Measurements from ENCODE around the gene CTU1. TPM values are rescaled to one million over a fixed set of nuclear protein-coding genes. Genes with fewer than 3 reads are reported as not detected.

The CTU1 gene
- total RNA-seq, 2 donors from 2014 or later: 4.1 to 4.6 TPM

GRCh38 chr19:51079481-51080110 is 28.6 kb downstream of the CTU1 start:
- no peak for DNase-seq
- H3K9me3 ChIP-seq (ENCODE audit: control insufficient read depth, low read length, poor library complexity, severe bottlenecking): no peaks in the 10 kb centered on the region
- H3K4me1 Mint-ChIP-seq: peaks cover 17% of the 10 kb centered on the region
- H3K36me3 Mint-ChIP-seq (ENCODE audit: low read depth): peaks cover 16% of the 10 kb centered on the region
- peaks cover 33% of the 10 kb centered on the region for H3K27me3 Mint-ChIP-seq
- H3K27ac Mint-ChIP-seq: no peak overlapping the region
- H3K4me3 Mint-ChIP-seq: no peak overlapping the region
- ATAC-seq: no peak

DNA sequence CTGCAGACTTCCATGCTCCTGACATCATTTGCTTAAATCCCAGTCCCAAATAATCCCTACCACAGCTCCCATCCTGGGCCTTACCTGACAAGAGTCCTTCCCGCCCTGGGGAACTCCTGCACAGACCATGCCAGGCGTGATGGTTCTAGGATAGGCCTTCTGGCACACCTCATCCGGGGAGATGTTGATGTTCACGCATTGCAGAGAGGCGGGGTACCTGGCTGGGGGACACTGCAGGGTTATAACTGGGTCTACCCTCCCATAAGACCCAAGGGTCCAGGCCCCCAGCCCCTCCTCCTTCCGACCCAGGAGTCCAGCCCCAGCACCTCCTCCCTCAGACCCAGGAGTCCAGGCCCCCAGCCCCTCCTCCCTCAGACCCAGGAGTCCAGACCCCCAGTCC is 29.5 kb downstream of the CTU1 start:
- Mint-ChIP-seq H3K27ac (no peak overlapping the region), H3K4me1 (peaks cover 15% of the 10 kb centered on the region), H3K4me3 (no peak overlapping the region), H3K27me3 (peaks cover 28% of the 10 kb centered on the region), H3K36me3 (ENCODE audit: low read depth) (peaks cover 12% of the 10 kb centered on the region)
- no peak for ATAC-seq
- no peaks in the 10 kb centered on the region for H3K9me3 ChIP-seq (ENCODE audit: control insufficient read depth, low read length, poor library complexity, severe bottlenecking)
- DNase-seq: no peak

DNA sequence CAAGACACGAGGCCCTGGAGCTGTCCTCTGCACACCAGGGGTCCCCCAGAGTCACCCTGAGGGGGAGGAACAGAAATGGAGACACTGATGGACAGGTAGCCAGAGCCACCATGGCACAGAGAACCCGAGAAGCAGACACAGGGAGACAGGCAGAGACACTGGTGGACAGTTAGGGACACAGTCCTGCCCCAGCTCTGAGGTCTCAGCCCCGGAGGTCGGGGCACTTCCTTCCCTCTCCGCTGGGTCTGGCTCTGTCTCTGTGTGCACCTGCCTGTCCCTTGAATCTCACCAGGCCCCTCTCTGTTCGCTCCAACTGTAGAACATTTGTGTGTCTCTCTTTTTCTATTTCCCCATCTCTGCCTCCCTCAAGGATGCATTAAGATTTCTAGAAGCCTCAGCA is 30.1 kb downstream of the CTU1 start:
- ATAC-seq: no peak
- peaks cover 10% of the 10 kb centered on the region for H3K4me1 Mint-ChIP-seq
- DNase-seq: no peak
- H3K27me3 Mint-ChIP-seq: peaks cover 22% of the 10 kb centered on the region
- peaks cover 6% of the 10 kb centered on the region for H3K36me3 Mint-ChIP-seq (ENCODE audit: low read depth)
- no peak overlapping the region for H3K27ac Mint-ChIP-seq
- no peak overlapping the region for H3K4me3 Mint-ChIP-seq
- no peaks in the 10 kb centered on the region for H3K9me3 ChIP-seq (ENCODE audit: control insufficient read depth, low read length, poor library complexity, severe bottlenecking)

- no peak for DNase-seq
- H3K27me3 Mint-ChIP-seq: peaks cover 13% of the 10 kb centered on the region
- H3K36me3 Mint-ChIP-seq (ENCODE audit: low read depth): peaks cover 5% of the 10 kb centered on the region
- no peak for ATAC-seq
- H3K27ac Mint-ChIP-seq: no peak overlapping the region
- no peaks in the 10 kb centered on the region for H3K9me3 ChIP-seq (ENCODE audit: control insufficient read depth, low read length, poor library complexity, severe bottlenecking)
- peaks cover 3% of the 10 kb centered on the region for H3K4me1 Mint-ChIP-seq
- no peak overlapping the region for H3K4me3 Mint-ChIP-seq
These were observed 31.5 kb downstream of the CTU1 start for GRCh38 chr19:51076631-51077213.

- Mint-ChIP-seq H3K4me1 (peaks cover 3% of the 10 kb centered on the region), H3K27me3 (peaks cover 13% of the 10 kb centered on the region), H3K36me3 (ENCODE audit: low read depth) (peaks cover 5% of the 10 kb centered on the region), H3K27ac (no peak overlapping the region), H3K4me3 (no peak overlapping the region)
- DNase-seq: no peak
- no peaks in the 10 kb centered on the region for H3K9me3 ChIP-seq (ENCODE audit: control insufficient read depth, low read length, poor library complexity, severe bottlenecking)
- ATAC-seq: no peak
These were observed 32.2 kb downstream of the CTU1 start for GRCh38 chr19:51075998-51076397.

- no peak overlapping the region for H3K4me3 Mint-ChIP-seq
- ATAC-seq (no peak), DNase-seq (no peak)
- H3K4me1 Mint-ChIP-seq: no peaks in the 10 kb centered on the region
- no peak overlapping the region for H3K27ac Mint-ChIP-seq
- H3K27me3 Mint-ChIP-seq: peaks cover 7% of the 10 kb centered on the region
- peaks cover 7% of the 10 kb centered on the region for H3K36me3 Mint-ChIP-seq (ENCODE audit: low read depth)
- H3K9me3 ChIP-seq (ENCODE audit: control insufficient read depth, low read length, poor library complexity, severe bottlenecking): no peaks in the 10 kb centered on the region
These were observed 37.2 kb downstream of the CTU1 start for GRCh38 chr19:51071095-51071405.

- no peak for DNase-seq
- Mint-ChIP-seq H3K27ac (no peak overlapping the region), H3K36me3 (ENCODE audit: low read depth) (peaks cover 7% of the 10 kb centered on the region), H3K4me3 (no peak overlapping the region), H3K4me1 (no peaks in the 10 kb centered on the region), H3K27me3 (peaks cover 10% of the 10 kb centered on the region)
- no peaks in the 10 kb centered on the region for H3K9me3 ChIP-seq (ENCODE audit: control insufficient read depth, low read length, poor library complexity, severe bottlenecking)
- ATAC-seq: no peak
These were observed 37.7 kb downstream of the CTU1 start for GRCh38 chr19:51070334-51071094.

DNA sequence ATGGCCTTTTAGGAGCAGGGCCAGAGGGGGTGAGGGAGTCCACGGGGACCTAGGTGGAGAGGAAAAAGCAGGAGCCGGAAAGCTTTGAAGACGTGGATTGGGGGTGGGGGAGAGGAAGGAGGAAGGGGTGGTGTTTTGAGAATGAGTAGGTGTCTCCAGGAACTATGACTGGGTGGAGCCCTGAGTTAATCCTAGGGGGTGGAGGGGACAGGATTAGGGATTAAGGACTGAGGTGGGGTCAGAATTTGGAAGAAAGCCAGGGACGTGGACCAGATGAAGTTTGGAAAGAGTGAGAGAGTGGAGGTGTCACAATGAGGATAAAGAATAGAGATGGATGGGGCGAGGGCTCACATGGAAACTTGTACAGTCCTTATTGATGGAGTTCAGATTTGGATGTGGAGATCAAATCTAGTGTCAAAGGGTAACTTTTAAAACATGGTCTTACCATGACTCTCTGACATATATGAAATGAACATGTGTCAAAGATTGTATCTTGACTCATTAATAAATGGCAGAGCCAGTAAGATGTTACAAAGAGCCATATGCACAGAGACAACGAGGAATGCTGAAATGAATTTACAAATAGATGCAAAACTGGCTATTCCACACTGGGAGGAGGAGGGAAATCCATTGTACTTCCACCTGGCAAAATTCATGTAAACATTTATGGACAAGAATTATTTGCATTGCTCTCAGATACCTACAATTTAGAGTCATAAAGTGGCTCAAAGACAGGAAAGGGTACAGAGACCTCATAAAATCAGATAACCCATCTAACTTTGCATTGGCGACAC is 41.6 kb downstream of the CTU1 start:
- Mint-ChIP-seq H3K36me3 (ENCODE audit: low read depth) (peaks cover 9% of the 10 kb centered on the region), H3K4me3 (no peak overlapping the region), H3K27ac (no peak overlapping the region), H3K4me1 (no peaks in the 10 kb centered on the region), H3K27me3 (peaks cover 15% of the 10 kb centered on the region)
- no peak for ATAC-seq
- H3K9me3 ChIP-seq (ENCODE audit: control insufficient read depth, low read length, poor library complexity, severe bottlenecking): no peaks in the 10 kb centered on the region
- DNase-seq: no peak

DNA sequence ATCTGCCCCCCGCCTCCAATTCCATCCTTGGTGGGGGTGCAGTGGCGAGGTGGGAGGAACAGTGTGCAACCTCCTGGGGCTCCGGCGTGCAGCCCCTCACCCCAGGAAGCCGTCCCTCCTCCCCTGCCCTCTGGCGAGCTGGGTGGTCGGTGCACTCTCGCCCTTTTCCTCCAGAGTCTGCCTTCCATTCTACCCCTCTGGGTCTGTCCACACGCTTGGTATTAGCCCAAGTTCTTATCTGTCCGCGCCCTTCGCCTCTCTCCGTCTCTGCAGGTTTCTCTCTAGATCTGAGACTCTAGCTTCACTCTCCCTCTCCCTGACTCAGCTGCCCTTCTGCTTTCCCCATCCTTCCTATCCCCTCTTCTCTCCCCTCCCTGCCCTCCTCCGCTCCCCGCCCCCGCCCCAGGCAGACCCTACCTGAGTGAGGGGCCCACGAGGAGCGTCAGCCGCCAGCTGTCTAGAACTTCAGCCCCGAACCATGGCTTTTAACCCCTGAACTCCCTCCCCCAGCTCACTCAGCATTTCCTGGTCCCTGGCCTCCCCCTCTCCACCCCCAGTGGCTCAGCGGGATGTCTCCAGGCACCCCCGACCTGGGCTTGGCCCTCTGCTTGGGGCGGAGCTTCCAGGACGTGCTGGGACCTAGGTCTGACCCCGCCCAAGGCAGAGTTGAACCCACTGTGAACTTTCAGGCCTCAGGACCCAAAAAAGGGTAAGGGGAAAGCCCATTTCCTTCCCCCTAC is 42.8 kb downstream of the CTU1 start:
- no peak for DNase-seq
- peaks cover 15% of the 10 kb centered on the region for H3K27me3 Mint-ChIP-seq

DNA sequence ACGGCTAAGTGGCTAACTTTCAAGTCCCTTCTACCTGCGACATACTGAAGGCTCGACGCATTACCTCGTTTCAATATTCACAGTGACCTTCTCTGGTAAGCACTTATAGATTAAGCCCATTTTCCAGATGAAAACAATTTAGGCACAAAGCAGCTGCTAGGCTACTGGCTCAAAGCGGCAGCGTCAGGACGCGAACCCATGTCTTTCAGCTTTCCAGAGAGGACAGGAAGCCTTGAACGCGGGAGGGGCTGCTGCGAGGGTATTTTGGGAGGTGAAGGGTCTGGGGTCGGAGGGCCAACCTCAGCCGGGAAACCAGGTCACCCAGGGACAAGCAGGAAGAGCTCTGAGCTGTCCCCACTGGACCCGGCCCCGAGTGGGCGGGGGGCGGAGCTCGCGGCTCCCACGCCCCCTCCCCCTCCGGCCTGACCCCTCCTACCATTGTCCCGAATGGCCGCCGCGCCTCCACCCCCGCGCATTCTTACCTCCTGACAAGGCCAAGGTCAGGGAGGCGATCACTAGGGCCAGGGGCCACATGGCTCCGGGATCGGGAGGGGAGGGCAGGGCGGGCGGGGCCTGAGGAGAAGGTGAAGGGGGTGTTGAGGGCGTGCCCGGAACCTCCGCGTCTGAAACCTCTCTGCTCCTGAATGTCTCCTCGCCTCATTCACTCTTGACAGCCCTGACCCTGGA is 43.5 kb downstream of the CTU1 start, which contains the start of gene KLK13:
Gene KLK13 (minus strand): TSS at position 559 of the 687 bp plus-strand sequence. CDS start 25 bp downstream, at position 534.
- Mint-ChIP-seq H3K27me3 (peaks cover 15% of the 10 kb centered on the region), H3K4me3 (peak within 1 kb of the TSS; percentile 68), H3K36me3 (ENCODE audit: low read depth) (peaks cover 9% of the 10 kb centered on the region), H3K4me1 (no peaks in the 10 kb centered on the region), H3K27ac (no peak within 1 kb of the TSS)
- no peak for DNase-seq
- H3K9me3 ChIP-seq (ENCODE audit: control insufficient read depth, low read length, poor library complexity, severe bottlenecking): no peaks in the 10 kb centered on the region
- no peak for ATAC-seq

More for the DNA sequence above, 42.8 kb downstream of the CTU1 start:
- peaks cover 9% of the 10 kb centered on the region for H3K36me3 Mint-ChIP-seq (ENCODE audit: low read depth)
- H3K4me1 Mint-ChIP-seq: no peaks in the 10 kb centered on the region
- H3K9me3 ChIP-seq (ENCODE audit: control insufficient read depth, low read length, poor library complexity, severe bottlenecking): no peaks in the 10 kb centered on the region
- no peak overlapping the region for H3K27ac Mint-ChIP-seq
- H3K4me3 Mint-ChIP-seq: peak overlapping the region; percentile 68
- no peak for ATAC-seq

- DNase-seq: no peak
- no peak for ATAC-seq
- H3K9me3 ChIP-seq (ENCODE audit: control insufficient read depth, low read length, poor library complexity, severe bottlenecking): no peaks in the 10 kb centered on the region
- H3K4me3 Mint-ChIP-seq: no peak overlapping the region
- no peak overlapping the region for H3K27ac Mint-ChIP-seq
- peaks cover 15% of the 10 kb centered on the region for H3K27me3 Mint-ChIP-seq
- peaks cover 9% of the 10 kb centered on the region for H3K36me3 Mint-ChIP-seq (ENCODE audit: low read depth)
- no peaks in the 10 kb centered on the region for H3K4me1 Mint-ChIP-seq
These were observed 44.5 kb downstream of the CTU1 start for GRCh38 chr19:51063664-51064063.

- DNase-seq (no peak), ATAC-seq (no peak)
- Mint-ChIP-seq H3K36me3 (ENCODE audit: low read depth) (peaks cover 2% of the 10 kb centered on the region), H3K27ac (no peak overlapping the region), H3K4me1 (no peaks in the 10 kb centered on the region), H3K4me3 (no peak overlapping the region), H3K27me3 (peaks cover 14% of the 10 kb centered on the region)
- H3K9me3 ChIP-seq (ENCODE audit: control insufficient read depth, low read length, poor library complexity, severe bottlenecking): no peaks in the 10 kb centered on the region
These were observed 47.2 kb downstream of the CTU1 start for GRCh38 chr19:51060973-51061372.
